RWPE1 (cell line): ENCODE results near the gene SAA2.

Experiments
- CTCF ChIA-PET: fragments of 350-600 bp; sonication (Branson Sonifier 250); formaldehyde crosslinking; extraction: SDS; loops from one replicate; lab custom pipeline; 2021; lab: Yijun Ruan, JAX
- POLR2A ChIA-PET: fragments of 400-600 bp; formaldehyde crosslinking; extraction: SDS; loops from one replicate; lab custom pipeline; 2020; ENCODE audit warnings: antibody characterized with exemption; ENCODE audit not compliant: low non-redundant PET; lab: Yijun Ruan, JAX
- DNase-seq: peaks from one replicate; pipeline ENCODE4 v3.0.0; 2012; ENCODE audit warnings: low spot score
- H3K27ac ChIP-seq: fragments of 450-650 bp; 2 replicates; pipeline ENCODE4 v1.5.1; 2017
- TF ChIP-seq, protein P1 (sequence below): fragments of 450-650 bp; conservative IDR thresholded peaks from 2 replicates; pipeline ENCODE4 v1.5.1; 2017; ENCODE audit warnings: low read depth, mild to moderate bottlenecking

SAA2 gene

DNA sequence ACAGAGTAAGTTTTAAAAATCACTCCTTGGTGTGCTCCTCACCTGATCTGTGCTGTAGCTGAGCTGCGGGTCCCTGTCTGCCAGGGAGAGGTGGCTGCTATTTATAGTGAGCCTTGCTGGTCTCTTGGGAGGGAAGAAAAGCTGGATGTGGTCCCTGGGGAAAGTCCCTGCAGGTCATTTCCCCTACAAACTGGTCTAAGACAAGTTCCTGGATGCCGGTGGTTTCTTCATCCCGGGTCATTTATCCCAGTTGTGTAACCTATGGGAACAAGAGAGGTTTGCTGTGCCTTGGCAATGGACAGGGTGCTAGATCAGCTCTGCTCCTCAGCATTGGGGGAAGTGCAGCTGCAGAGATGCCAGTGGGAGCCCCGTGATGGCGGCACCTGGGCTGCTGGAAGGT is at the start of gene SAA2:
SAA2 (minus strand) TSS at position 108 of the 400 bp plus-strand sequence. CDS start 657 bp downstream, outside the sequence.
- POLR2A ChIA-PET, result no interaction called here
- H3K27ac ChIP-seq, result 0 out of 2 replicates have a peak within 1 kb of the TSS, but pooled peaks have one; percentile 20
- CTCF ChIA-PET, result no interaction called here
- TF ChIP-seq, protein P1, sequence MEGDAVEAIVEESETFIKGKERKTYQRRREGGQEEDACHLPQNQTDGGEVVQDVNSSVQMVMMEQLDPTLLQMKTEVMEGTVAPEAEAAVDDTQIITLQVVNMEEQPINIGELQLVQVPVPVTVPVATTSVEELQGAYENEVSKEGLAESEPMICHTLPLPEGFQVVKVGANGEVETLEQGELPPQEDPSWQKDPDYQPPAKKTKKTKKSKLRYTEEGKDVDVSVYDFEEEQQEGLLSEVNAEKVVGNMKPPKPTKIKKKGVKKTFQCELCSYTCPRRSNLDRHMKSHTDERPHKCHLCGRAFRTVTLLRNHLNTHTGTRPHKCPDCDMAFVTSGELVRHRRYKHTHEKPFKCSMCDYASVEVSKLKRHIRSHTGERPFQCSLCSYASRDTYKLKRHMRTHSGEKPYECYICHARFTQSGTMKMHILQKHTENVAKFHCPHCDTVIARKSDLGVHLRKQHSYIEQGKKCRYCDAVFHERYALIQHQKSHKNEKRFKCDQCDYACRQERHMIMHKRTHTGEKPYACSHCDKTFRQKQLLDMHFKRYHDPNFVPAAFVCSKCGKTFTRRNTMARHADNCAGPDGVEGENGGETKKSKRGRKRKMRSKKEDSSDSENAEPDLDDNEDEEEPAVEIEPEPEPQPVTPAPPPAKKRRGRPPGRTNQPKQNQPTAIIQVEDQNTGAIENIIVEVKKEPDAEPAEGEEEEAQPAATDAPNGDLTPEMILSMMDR, result no peak
- no peak for DNase-seq

DNA sequence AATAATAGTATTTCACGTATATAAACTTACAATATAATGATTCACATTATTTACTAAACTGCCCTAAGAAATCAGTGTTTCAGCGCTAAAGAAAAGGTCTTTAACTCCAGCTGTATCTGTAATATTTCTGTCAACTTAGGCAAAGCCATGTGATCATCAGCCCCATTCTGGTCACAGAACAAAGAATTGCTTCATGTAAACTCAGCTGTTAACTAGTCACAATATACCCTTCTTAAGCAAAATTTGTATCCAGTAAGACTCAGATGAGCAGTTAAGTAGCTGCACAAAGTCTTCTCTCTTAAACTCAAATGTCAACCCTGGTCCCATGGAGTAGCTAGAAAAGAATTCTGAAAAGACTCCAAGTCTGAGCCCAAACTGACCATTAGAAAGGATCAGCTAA is 46.8 kb upstream of the SAA2 start:
- TF ChIP-seq, protein P1, result no peak
- DNase-seq, result no peak
- CTCF ChIA-PET, result no interaction called here
- POLR2A ChIA-PET, result no interaction called here
- no peak overlapping the region for H3K27ac ChIP-seq

DNA sequence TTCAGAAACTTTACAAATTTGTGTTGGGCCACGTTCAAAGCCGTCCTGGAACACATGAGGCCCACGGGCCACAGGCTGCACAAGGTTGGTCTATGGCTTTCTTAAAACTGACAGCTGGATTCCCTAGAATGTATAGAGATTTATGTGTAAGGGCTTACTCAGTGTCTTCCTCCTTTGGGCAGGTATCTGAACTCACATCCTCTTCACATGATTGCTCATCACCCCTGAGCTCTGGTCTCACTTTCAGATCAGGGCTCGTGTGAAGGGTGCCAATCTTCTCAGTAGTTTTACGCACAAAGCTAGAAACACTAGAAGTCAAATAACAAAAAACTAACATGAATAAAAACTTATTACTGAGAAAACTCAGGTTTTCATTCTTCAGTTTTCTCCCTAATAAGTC is 46.4 kb upstream of the SAA2 start:
- TF ChIP-seq, protein P1, result no peak
- POLR2A ChIA-PET, result no interaction called here
- no peak for DNase-seq
- no peak overlapping the region for H3K27ac ChIP-seq
- CTCF ChIA-PET, result no interaction called here

DNA sequence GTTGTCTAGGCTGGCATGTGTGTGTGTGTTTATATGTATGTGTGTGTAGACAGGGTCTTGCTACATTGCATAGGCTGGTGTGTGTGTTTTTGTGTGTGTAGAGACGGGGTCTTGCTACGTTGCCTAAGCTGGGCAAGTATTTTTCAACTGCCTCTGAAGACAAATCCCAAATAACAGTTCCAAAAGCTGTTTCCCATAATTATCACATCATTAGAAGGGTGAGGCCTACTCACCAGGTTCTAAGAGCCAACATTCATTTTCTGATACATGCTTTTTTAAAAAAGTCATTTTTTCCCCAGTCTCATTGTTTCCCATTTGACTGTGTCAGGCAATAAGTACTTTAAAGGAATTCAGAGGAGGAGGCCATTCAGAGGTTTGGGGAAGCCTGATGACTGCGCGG is 40.4 kb upstream of the SAA2 start:
- TF ChIP-seq, protein P1, result no peak
- no peak overlapping the region for H3K27ac ChIP-seq
- POLR2A ChIA-PET, result no interaction called here
- DNase-seq, result no peak
- CTCF ChIA-PET, result no interaction called here

- TF ChIP-seq, protein P1, result no peak
- DNase-seq, result no peak
- ChIA-PET CTCF (interaction anchor here (0.6 kb wide), 1 partner anchor 520 kb away, joined by 4 read pairs; no protein-coding TSS in a partner anchor), POLR2A (no interaction called here)
- no peak overlapping the region for H3K27ac ChIP-seq
These were observed 37.4 kb upstream of the SAA2 start for GRCh38 chr11:18285841-18286240.

GRCh38 chr11:18282626-18283025 is 34.2 kb upstream of the SAA2 start:
- no peak overlapping the region for H3K27ac ChIP-seq
- ChIA-PET POLR2A (no interaction called here), CTCF (no interaction called here)
- DNase-seq, result no peak
- TF ChIP-seq, protein P1, result no peak
